ENCODE results near the gene PKDREJ. TPM values are rescaled to one million over a fixed set of nuclear protein-coding genes. Genes with fewer than 3 reads are reported as not detected.
"Not testable (repeated sequence)": the region's sequence is repeated elsewhere in the genome, so short reads cannot be mapped to it uniquely, and the experiment has no call there.

The PKDREJ gene
- total and polyA plus RNA-seq, 8 donors = under 0.01 to 0.10 (median 0.06) TPM; not detected in 5

DNA sequence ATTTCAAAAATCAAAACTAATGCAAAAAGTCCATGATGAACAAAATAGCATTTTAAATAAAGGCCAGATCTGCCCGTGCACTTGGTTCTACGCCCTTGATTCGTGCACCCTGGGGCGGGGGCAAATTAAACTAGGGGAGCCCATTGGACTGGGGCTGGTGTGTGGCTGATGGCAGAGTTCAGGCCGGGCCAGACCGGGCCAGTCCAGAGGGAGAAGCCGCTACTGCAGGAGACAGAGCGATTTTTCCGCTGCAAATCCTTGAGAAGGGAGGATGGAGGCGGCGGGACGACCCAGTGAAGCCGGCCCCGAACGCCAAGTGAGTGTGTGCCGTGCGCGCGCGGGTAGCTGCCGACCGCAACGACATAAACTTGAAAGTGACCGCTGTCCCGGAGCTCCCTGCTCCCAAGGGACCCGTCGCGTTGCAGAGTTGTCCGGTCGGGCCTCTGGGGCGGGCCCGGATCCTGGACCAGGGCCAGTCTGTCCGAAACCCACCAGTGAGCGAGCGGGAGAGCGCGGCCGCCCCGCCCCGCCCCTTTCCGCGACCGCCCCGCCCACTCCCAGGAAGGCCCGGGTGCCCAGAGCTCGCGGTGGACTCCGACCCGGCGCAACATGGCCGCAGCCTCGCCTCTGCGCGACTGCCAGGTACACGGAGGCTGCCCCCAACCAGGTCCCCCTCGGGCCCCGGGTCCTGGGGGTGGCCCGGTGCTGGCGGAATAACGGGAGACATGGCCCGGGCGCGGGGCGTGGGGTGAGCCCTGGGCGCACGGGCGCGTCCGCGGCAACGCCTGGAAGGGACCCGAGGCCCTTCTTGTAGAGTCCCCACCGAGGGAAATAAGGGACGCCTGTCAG lies 4.5 kb upstream of the PKDREJ start, which contains the start of gene TTC38:
Gene TTC38, plus strand, starts transcription at position 578 of the 849 bp plus-strand sequence. Its CDS starts 32 bp downstream, at position 610.
- peak in 2 of 3 donors; percentile 66 to 71 for TF ChIP-seq POLR2AphosphoS5 (IDR thresholded peaks at IDR 0.05)
- no peak for TF ChIP-seq POLR2A (IDR thresholded peaks at IDR 0.05)
- TF ChIP-seq, protein P1, sequence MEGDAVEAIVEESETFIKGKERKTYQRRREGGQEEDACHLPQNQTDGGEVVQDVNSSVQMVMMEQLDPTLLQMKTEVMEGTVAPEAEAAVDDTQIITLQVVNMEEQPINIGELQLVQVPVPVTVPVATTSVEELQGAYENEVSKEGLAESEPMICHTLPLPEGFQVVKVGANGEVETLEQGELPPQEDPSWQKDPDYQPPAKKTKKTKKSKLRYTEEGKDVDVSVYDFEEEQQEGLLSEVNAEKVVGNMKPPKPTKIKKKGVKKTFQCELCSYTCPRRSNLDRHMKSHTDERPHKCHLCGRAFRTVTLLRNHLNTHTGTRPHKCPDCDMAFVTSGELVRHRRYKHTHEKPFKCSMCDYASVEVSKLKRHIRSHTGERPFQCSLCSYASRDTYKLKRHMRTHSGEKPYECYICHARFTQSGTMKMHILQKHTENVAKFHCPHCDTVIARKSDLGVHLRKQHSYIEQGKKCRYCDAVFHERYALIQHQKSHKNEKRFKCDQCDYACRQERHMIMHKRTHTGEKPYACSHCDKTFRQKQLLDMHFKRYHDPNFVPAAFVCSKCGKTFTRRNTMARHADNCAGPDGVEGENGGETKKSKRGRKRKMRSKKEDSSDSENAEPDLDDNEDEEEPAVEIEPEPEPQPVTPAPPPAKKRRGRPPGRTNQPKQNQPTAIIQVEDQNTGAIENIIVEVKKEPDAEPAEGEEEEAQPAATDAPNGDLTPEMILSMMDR (IDR thresholded peaks at IDR 0.05) = no peak
- no peak for TF ChIP-seq EP300 (IDR thresholded peaks at IDR 0.05)
- H3K4me1 ChIP-seq = peaks cover 26 to 57% (median 45%) of the 10 kb centered on the region in 4 donors
- 1 to 2% (median 1%) methylated on average over 19 to 74 of the region's 74 CpGs for WGBS, 5 donors
- peak within 1 kb of the TSS; percentile 72 to 94 (median 79) for H3K4me3 ChIP-seq
- H3K27me3 ChIP-seq = no peaks in the 10 kb centered on the region
- H3K36me3 ChIP-seq = peaks cover 6 to 33% (median 18%) of the 10 kb centered on the region in 4 donors
- H3K9me3 ChIP-seq = no peaks in the 10 kb centered on the region
- H3K27ac ChIP-seq = peak within 1 kb of the TSS; percentile 88 to 98 (median 91)
- intact Hi-C loops (cut with DNase I; ENCODE audit: low total_unique reads) = no loop called here
- DNase-seq = peak; percentile 95 to 96

DNA sequence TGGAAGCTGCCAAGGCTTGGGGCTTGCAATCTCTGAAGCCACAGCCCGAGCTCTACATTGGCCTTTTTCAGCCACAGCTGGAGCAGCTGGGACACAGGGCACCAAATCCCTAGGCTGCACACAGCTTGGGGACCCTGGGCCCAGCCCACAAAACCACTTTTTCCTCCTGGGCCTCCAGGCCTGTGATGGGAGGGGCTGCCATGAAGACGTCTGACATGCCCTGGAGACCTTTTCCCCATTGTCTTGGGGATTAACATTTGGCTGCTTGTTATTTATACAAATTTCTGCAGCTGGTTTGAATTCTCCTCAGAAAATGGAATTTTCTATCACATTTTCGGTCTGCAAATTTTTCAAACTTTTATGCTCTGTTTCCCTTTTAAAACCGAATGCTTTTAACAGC lies 2.5 kb upstream of the PKDREJ start:
- H3K9me3 ChIP-seq; H3K27me3 ChIP-seq; H3K27ac ChIP-seq; intact Hi-C loops (cut with DNase I; ENCODE audit: low total_unique reads); H3K4me3 ChIP-seq; DNase-seq: not testable (repeated sequence)
- peaks cover 26 to 54% (median 46%) of the 10 kb centered on the region in 4 donors for H3K4me1 ChIP-seq
- peaks cover 0 to 12% (median under 1%) of the 10 kb centered on the region in 4 donors for H3K36me3 ChIP-seq
- 82 to 98% (median 95%) methylated on average over 4 of the region's 4 CpGs for WGBS, 5 donors

DNA sequence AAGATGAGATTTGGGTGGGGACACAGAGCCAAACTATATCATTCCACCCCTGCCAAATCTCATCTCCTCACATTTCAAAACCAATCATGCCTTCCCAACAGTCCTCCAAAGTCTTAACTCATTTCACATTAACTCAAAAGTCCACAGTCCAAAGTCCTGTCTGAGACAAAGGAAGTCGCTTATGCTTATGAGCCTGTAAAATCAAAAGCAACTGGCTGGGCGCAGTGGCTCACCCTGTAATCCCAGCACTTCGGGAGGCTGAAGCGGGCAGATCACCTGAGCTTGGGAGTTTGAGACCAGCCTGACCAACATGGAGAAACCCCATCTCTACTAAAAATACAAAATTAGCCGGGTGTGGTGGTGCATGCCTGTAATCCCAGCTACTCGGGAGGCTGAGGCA lies 1.4 kb upstream of the PKDREJ start:
- peak; percentile 46 to 84 for DNase-seq
- intact Hi-C loops (cut with DNase I; ENCODE audit: low total_unique reads); H3K36me3 ChIP-seq; H3K27me3 ChIP-seq; H3K4me3 ChIP-seq; H3K9me3 ChIP-seq: not testable (repeated sequence)
- TF ChIP-seq POLR2AphosphoS5 (IDR thresholded peaks at IDR 0.05) = peak in 1 of 3 donors; percentile 10
- WGBS, 5 donors = 50 to 66% (median 57%) methylated on average over 5 to 6 of the region's 6 CpGs
- H3K4me1 ChIP-seq = peaks cover 21 to 43% (median 36%) of the 10 kb centered on the region in 4 donors
- H3K27ac ChIP-seq = peak overlapping the region in 1 of 5 donors; percentile 18

DNA sequence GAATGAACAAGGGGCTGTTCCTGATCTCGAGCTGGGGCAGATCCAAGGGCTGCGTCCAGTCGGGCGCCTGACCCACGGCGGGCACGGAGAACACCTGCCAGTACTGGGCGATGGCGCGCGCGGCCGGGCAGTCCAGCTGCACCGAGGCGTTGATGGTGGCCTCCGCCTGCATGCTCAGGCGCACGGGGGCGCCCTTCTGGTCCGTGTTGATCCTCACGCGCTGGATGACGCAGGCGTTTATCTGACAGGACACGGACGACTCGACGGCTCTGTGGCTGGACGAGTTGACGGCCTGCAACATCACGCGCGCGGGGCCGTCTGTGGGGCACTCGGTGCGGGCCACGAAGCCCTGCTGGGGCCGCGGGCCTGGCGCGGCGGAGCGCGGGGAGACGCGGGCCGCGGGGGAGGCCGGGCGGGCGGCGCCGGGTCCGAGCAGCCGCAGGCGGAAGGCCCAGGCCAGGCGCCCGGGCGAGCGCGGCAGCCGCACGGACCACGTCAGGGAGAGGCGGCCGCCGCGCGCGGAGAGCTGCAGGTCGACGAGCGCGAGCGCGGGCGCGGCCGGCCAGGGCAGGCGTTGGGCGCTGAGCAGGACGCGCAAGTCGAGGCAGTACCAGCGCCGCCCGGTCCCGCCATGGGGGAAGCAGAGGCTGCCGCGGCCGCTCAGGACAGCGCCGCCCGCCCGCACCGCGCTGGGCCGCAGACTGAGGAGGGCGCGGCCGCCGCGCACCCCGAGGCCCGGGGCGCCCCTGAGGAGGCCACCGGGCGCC lies 511 bp downstream of the PKDREJ start:
- H3K9me3 ChIP-seq = no peaks in the 10 kb centered on the region
- H3K4me3 ChIP-seq = peak overlapping the region; percentile 33 to 43 (median 38)
- peak; percentile 65 to 83 for DNase-seq
- H3K36me3 ChIP-seq = no peaks in the 10 kb centered on the region
- H3K27ac ChIP-seq = peak overlapping the region in 2 of 5 donors; percentile 17 to 56
- TF ChIP-seq EP300 (IDR thresholded peaks at IDR 0.05) = no peak
- TF ChIP-seq, protein P1 (IDR thresholded peaks at IDR 0.05) = no peak
- no peak for TF ChIP-seq POLR2A (IDR thresholded peaks at IDR 0.05)
- no peak for TF ChIP-seq POLR2AphosphoS5 (IDR thresholded peaks at IDR 0.05)
- H3K4me1 ChIP-seq = peaks cover 13 to 29% (median 21%) of the 10 kb centered on the region in 4 donors
- 10 to 33% (median 14%) methylated on average over 33 to 109 of the region's 109 CpGs for WGBS, 5 donors
- peaks cover 0 to 7% (median 0%) of the 10 kb centered on the region in 3 donors for H3K27me3 ChIP-seq
- intact Hi-C loops (cut with DNase I; ENCODE audit: low total_unique reads) = no loop called here

DNA sequence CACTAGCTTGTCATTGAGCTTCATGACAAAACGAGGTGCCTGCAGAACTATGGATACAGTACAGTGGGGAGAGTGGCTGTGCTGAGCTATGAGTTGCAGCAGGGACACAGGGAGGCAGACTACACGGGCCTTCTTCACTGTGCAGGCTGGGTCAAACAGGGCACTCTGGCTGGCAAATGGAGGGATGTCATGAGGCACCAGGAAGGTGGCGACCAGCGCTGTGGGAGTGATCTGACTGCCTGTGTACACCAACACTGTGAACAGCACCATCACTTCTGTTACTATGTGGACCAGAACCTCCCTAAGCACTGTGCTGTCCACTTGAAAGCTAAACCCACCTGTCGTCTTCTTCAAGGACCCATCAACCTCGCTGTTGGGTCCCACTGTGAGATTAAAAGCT lies 3.1 kb downstream of the PKDREJ start:
- H3K27me3 ChIP-seq = peaks cover 0 to 7% (median 0%) of the 10 kb centered on the region in 3 donors
- no peaks in the 10 kb centered on the region for H3K9me3 ChIP-seq

More for the DNA sequence above, 3.1 kb downstream of the PKDREJ start:
- Histone ChIP-seq H3K4me1 (peaks cover 4 to 17% (median 11%) of the 10 kb centered on the region in 4 donors), H3K4me3 (no peak overlapping the region), H3K36me3 (no peaks in the 10 kb centered on the region), H3K27ac (no peak overlapping the region)
- intact Hi-C loops (cut with DNase I; ENCODE audit: low total_unique reads) = no loop called here
- TF ChIP-seq, protein P1 (IDR thresholded peaks at IDR 0.05) = no peak
- no peak for TF ChIP-seq POLR2A (IDR thresholded peaks at IDR 0.05)
- TF ChIP-seq POLR2AphosphoS5 (IDR thresholded peaks at IDR 0.05) = no peak
- TF ChIP-seq EP300 (IDR thresholded peaks at IDR 0.05) = no peak
- WGBS, 5 donors = 77 to 81% (median 78%) methylated on average over 5 to 6 of the region's 6 CpGs
- no peak for DNase-seq

Measured in stomach (tissue), 9 donors.